ENCODE results near the gene TBXAS1.

GRCh38 chr7:139850906-139851305 is 21.8 kb downstream of the TBXAS1 start:
- TF ChIP-seq CTCF (conservative IDR thresholded peaks at IDR 0.05) (no peak), EZH2 (IDR thresholded peaks at IDR 0.05; ENCODE audit: low read depth) (no peak)
